Esophagus squamous epithelium (tissue), 5 donors: ENCODE data around the gene GET3. TPM values are rescaled to one million over a fixed set of nuclear protein-coding genes. Genes with fewer than 3 reads are reported as not detected.
"Not testable (repeated sequence)": the region's sequence is repeated elsewhere in the genome, so short reads cannot be mapped to it uniquely, and the experiment has no call there.

ENCODE experiments used
- DNase-seq: peaks from one replicate; lab custom pipeline; 2025; lab: John Stamatoyannopoulos, UW
- H3K27ac ChIP-seq, 4 donors: fragments of 200-600 bp; sonication (generic); one replicate each; pipeline ENCODE4 v1.5.1; 2016 to 2019; ENCODE audit warnings: mild to moderate bottlenecking in 1 of 4
- H3K27me3 ChIP-seq, 4 donors: fragments of 200-600 bp; sonication (generic); 1 replicate in 3 of 4; 2 replicates in 1 of 4; pipeline versions ENCODE4 v1.5.1 to v1.6.0; 2017 to 2021; ENCODE audit warnings: antibody characterized with exemption in 1 of 4
- H3K36me3 ChIP-seq, 3 donors: fragments of 200-600 bp; sonication (generic); one replicate each; pipeline ENCODE4 v1.5.1; 2016 to 2019
- H3K4me1 ChIP-seq, 3 donors: fragments of 200-600 bp; sonication (generic); one replicate each; pipeline ENCODE4 v1.5.1; 2017 to 2019
- H3K4me3 ChIP-seq, 4 donors: fragments of 200-600 bp; sonication (generic); 1 replicate in 3 of 4; 2 replicates in 1 of 4; pipeline ENCODE4 v1.5.1; 2016 to 2019; ENCODE audit warnings: mild to moderate bottlenecking in 2 of 4, moderate library complexity in 1 of 4
- H3K9me3 ChIP-seq, 3 donors: fragments of 200-600 bp; sonication (generic); one replicate each; pipeline ENCODE4 v1.5.1; 2016 to 2019
- POLR2A ChIP-seq, 4 donors: fragments of 450-650 bp; IDR thresholded peaks; one replicate each; pipeline ENCODE4 v1.6.1; 2017; ENCODE audit warnings: antibody characterized with exemption in 4 of 4, mild to moderate bottlenecking in 4 of 4, moderate library complexity in 3 of 4
- WGBS, 2 donors: methylation state at CpG; one replicate each; pipeline ENCODE4 v1.1.5; 2018; 5-methylcytosine and 5-hydroxymethylcytosine counted together
- intact Hi-C: fragments of 100-400 bp; cut with DNase I; formaldehyde crosslinking; loops from one replicate; pipeline ENCODE4 v1.15.0; 2022
- total RNA-seq, 4 donors: library from RNA; depleted of rRNA; stranded (reverse); fragments of >200 nt; gene quantifications; one replicate each; pipeline ENCODE4 v1.1.0, GENCODE V29; 2016
- TF ChIP-seq, protein P1 (sequence below), 6 experiments: fragments of 450-650 bp in 4 of 6; fragments of 200-600 bp in 2 of 6; sonication (generic) in 2 of 6; IDR thresholded peaks; one replicate each; pipeline ENCODE4 v1.5.1; 2016 to 2019; ENCODE audit warnings: antibody characterized with exemption in 6 of 6, mild to moderate bottlenecking in 4 of 6, moderate library complexity in 4 of 6
- donor health status: DM: yes; HTN: yes; CAD: no.

The GET3 gene
- total RNA-seq, 4 donors from 2014 or later = 36.8 to 69.9 (median 51.2) TPM

DNA sequence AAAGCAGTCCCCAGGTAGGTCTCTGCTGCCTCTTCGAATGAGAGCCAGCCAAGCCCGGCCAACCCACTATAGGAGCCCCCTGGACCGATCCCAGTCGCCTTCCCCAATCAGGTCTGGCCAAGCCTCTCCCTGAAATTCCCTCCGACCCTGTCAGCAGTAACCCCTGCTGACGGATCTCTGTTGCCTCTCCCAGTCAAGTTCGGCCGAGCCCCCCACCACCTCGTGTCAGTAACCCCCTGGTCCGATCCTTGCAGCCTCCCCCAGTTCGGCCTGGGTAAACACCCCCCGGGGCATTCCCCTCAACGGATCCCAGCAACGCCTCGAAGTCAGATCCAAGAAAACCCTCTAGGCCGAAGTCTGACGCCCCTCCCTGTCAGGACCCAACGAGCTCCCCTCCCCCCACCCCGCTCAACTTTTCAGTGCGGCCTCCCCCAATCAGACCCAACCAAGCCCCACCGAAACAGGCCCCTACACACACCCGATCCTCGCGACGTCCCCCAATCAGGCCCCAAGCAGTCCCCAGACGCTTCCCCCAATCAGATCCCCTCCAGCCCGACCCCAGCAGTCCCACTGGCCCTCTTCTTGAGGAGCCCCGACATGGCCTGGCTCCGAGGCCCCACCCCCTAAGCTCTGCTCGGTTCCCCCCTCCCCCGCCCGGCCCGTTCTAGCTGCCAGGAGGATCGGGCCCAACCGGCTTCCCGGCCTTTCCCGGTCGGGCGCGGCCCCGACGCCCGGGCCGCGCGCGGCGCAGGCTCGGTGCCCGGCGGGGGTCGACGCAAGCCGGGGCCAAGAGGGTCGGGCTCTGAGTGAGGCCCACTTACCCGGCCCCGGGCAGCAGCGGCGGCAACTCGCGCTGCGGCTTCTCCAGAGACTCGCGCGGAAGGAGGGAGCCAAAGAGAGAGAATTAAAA, 15.4 kb upstream of the GET3 start:
- DNase-seq = no peak
- Histone ChIP-seq H3K36me3 (peaks cover 0 to 27% (median 9%) of the 10 kb centered on the region in 3 donors), H3K4me3 (peak overlapping the region; percentile 81 to 91 (median 86)), H3K27me3 (no peaks in the 10 kb centered on the region), H3K4me1 (peaks cover 15 to 66% (median 22%) of the 10 kb centered on the region in 3 donors), H3K27ac (peak overlapping the region; percentile 93 to 98 (median 97)), H3K9me3 (no peaks in the 10 kb centered on the region)
- TF ChIP-seq, protein P1, sequence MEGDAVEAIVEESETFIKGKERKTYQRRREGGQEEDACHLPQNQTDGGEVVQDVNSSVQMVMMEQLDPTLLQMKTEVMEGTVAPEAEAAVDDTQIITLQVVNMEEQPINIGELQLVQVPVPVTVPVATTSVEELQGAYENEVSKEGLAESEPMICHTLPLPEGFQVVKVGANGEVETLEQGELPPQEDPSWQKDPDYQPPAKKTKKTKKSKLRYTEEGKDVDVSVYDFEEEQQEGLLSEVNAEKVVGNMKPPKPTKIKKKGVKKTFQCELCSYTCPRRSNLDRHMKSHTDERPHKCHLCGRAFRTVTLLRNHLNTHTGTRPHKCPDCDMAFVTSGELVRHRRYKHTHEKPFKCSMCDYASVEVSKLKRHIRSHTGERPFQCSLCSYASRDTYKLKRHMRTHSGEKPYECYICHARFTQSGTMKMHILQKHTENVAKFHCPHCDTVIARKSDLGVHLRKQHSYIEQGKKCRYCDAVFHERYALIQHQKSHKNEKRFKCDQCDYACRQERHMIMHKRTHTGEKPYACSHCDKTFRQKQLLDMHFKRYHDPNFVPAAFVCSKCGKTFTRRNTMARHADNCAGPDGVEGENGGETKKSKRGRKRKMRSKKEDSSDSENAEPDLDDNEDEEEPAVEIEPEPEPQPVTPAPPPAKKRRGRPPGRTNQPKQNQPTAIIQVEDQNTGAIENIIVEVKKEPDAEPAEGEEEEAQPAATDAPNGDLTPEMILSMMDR (IDR thresholded peaks at IDR 0.05) = no peak
- TF ChIP-seq POLR2A (IDR thresholded peaks at IDR 0.05) = no peak
- intact Hi-C loops = no loop called here
- WGBS, 2 donors = 0% methylated on average over 7 to 15 of the region's 65 CpGs

DNA sequence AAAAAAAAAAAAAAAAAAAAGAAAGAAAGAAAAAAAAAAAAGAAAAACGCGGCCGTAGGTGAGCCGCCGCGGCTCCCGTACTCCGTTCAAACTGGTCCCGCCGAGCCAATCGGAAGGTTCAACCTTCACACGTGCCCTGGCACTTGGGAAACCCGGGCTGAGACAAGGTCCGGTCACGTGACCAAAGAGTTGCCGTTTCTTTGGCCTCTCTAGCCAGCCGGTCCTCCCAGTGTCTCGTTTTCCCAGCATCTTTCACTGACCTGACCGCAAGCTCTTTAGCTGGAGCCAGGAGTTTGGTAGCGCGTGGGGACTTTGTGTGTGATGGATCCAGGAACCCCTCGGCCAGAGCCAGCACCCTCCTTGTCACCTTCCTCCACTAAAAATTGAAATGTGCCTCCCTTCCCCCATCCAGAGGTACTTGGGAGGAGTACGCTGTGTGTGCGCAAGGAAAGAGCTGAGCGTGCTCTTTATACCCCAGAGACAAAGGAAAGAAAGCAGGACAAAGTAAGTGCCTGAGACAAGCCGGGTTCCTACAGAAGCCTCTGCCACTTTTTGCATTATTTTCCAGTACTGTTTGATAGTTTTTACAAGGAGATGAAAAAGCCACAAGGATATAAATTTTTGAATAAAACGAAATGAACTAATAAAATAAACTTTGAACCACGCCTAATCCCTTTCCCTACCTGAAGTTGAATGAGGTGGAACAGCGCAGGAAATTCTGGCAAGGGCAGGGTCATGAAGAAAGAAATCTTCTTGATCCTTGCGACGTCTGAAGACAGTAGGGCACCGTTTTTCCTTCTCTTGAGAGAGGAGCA, 14.5 kb upstream of the GET3 start:
- 1% methylated on average over 27 of the region's 32 CpGs for WGBS, 2 donors
- peak; percentile 84 for DNase-seq

DNA sequence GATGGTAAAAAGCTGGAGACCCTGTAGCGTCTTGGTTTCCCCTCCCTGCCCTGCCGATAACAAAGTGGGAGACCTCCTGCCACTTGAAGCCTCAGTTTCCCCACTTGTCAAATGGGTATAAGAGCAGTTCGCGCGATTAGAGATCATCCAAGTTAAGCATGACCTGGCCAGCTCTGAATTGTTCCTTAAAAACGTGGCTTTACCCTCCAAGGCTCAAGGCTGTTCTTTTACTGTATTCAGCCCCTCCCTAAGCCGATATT, 14.0 kb upstream of the GET3 start:
- peaks cover 0 to 24% (median 5%) of the 10 kb centered on the region in 3 donors for H3K36me3 ChIP-seq
- no peak for DNase-seq
- peak overlapping the region; percentile 93 to 98 (median 97) for H3K27ac ChIP-seq
- H3K27me3 ChIP-seq = no peaks in the 10 kb centered on the region
- peaks cover 15 to 53% (median 22%) of the 10 kb centered on the region in 3 donors for H3K4me1 ChIP-seq
- no peaks in the 10 kb centered on the region for H3K9me3 ChIP-seq
- H3K4me3 ChIP-seq = peak overlapping the region; percentile 81 to 91 (median 86)
- WGBS, 2 donors = 2 to 10% methylated on average over 3 to 6 of the region's 7 CpGs
- intact Hi-C loops = no loop called here
- TF ChIP-seq, protein P1 (IDR thresholded peaks at IDR 0.05) = no peak
- no peak for TF ChIP-seq POLR2A (IDR thresholded peaks at IDR 0.05)

More for the DNA sequence above, 14.5 kb upstream of the GET3 start:
- TF ChIP-seq, protein P1 (IDR thresholded peaks at IDR 0.05) = peak in 1 of 6 experiments; percentile 11
- peak in 3 of 4 donors; percentile 23 to 44 (median 39) for TF ChIP-seq POLR2A (IDR thresholded peaks at IDR 0.05)
- Histone ChIP-seq H3K27me3 (no peaks in the 10 kb centered on the region), H3K4me3 (peak overlapping the region; percentile 81 to 91 (median 86)), H3K36me3 (peaks cover 0 to 24% (median 4%) of the 10 kb centered on the region in 3 donors), H3K4me1 (peaks cover 15 to 59% (median 22%) of the 10 kb centered on the region in 3 donors), H3K27ac (peak overlapping the region; percentile 93 to 98 (median 97)), H3K9me3 (no peaks in the 10 kb centered on the region)
- intact Hi-C loops = no loop called here

DNA sequence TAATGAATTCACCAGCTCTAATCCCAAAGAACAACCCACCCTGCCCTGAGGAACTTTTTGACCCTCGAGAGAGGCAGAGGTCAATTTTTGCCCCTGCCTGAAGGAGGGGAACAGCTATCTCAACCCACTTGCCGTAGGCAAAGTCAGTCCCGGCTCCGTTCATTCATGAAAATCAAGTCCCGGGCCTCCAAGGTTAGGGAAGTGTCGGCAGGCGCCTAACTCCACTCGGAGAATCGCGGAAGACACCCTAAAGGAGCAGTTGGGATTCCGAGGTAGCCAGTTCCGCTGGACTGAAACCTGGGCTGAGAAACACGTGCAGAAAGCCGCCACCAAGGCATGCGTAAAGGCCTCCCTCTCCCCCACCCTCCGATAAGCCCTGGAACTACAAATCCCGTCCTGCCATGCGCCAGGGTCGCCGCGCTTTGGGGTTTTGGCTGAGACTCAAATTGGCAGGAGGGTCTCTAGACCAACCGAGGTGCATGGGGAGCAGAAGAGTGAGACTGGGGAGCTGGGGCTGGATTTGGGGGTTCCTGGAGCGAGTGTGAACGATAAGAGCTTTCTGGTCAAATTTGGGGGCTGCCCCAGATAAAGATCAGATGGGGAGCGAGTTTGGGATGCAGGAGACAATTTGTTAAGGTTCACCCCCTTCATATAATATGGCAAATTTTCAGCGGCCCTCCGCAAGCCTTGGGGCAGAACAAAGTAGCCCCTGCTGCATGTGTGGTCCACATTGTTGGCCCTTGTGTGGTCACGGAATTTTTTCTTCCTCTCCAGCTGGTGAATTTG, 13.5 kb upstream of the GET3 start, which contains the start of gene TNPO2:
TSS of gene TNPO2 (minus strand) at position 292 of the 786 bp plus-strand sequence. CDS start 2,955 bp downstream, outside the sequence.
- H3K36me3 ChIP-seq = peaks cover 3 to 24% (median 7%) of the 10 kb centered on the region in 3 donors
- 5 to 19% methylated on average over 7 to 23 of the region's 28 CpGs for WGBS, 2 donors
- DNase-seq = no peak
- no peaks in the 10 kb centered on the region for H3K27me3 ChIP-seq
- peak within 1 kb of the TSS; percentile 81 to 91 (median 86) for H3K4me3 ChIP-seq
- intact Hi-C loops = no loop called here
- H3K27ac ChIP-seq = peak within 1 kb of the TSS; percentile 93 to 98 (median 97)
- H3K9me3 ChIP-seq = no peaks in the 10 kb centered on the region
- TF ChIP-seq, protein P1 (IDR thresholded peaks at IDR 0.05) = no peak
- no peak for TF ChIP-seq POLR2A (IDR thresholded peaks at IDR 0.05)
- peaks cover 15 to 48% (median 22%) of the 10 kb centered on the region in 3 donors for H3K4me1 ChIP-seq

DNA sequence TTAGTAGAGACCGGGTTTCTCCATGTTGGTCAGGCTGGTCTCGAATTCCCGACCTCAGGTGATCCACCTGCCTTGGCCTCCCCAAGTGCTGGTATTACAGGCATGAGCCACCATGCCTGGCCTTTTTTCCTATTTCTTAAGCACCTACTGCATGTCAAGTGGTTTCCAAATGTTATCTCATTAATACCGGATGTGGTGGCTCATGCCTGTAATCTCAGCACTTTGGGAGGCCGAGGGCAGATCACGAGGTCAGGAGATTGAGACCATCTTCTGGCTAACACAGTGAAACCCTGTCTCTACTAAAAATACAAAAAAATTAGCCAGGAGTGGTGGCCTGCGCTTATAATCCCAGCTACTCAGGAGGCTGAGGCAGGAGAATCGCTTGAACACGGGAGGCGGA, 11.7 kb upstream of the GET3 start:
- H3K9me3 ChIP-seq, H3K4me3 ChIP-seq, H3K27me3 ChIP-seq, intact Hi-C loops, DNase-seq, H3K27ac ChIP-seq: not testable (repeated sequence)
- Histone ChIP-seq H3K4me1 (peaks cover 8 to 35% (median 21%) of the 10 kb centered on the region in 3 donors), H3K36me3 (peaks cover 13 to 34% (median 22%) of the 10 kb centered on the region in 3 donors)
- WGBS, 2 donors = 88 to 95% methylated on average over 4 to 10 of the region's 10 CpGs
